Smooth muscle cell (in vitro differentiated cells): Measurements from ENCODE around the gene MLYCD. TPM values are rescaled to one million over a fixed set of nuclear protein-coding genes. Genes with fewer than 3 reads are reported as not detected.

Experiments
- DNase-seq: peaks from one replicate; lab custom pipeline; 2025; ENCODE audit not compliant: unreplicated experiment; lab: John Stamatoyannopoulos, UW
- H2AFZ ChIP-seq: fragments of 200-600 bp; sonication (generic); 2 replicates; pipeline ENCODE4 v1.6.0; 2016; ENCODE audit warnings: antibody characterized with exemption, low read depth, mild to moderate bottlenecking
- H3F3A ChIP-seq: fragments of 200-600 bp; sonication (generic); 2 replicates; pipeline ENCODE4 v1.6.0; 2017; ENCODE audit warnings: antibody characterized with exemption, low read depth
- H3K27ac ChIP-seq: fragments of 200-600 bp; sonication (generic); 2 replicates; pipeline ENCODE4 v1.5.1; 2016; ENCODE audit warnings: low read depth, mild to moderate bottlenecking
- H3K27me3 ChIP-seq: fragments of 200-600 bp; sonication (generic); 2 replicates; pipeline ENCODE4 v1.6.1; 2016; ENCODE audit warnings: low read depth, mild to moderate bottlenecking
- H3K36me3 ChIP-seq: fragments of 200-600 bp; sonication (generic); 2 replicates; pipeline ENCODE4 v1.5.1; 2016; ENCODE audit warnings: low read depth
- H3K4me1 ChIP-seq: fragments of 200-600 bp; sonication (generic); 2 replicates; pipeline ENCODE4 v1.5.1; 2016; ENCODE audit warnings: low read depth
- H3K4me2 ChIP-seq: fragments of 200-600 bp; sonication (generic); 2 replicates; pipeline ENCODE4 v1.6.0; 2016; ENCODE audit warnings: mild to moderate bottlenecking
- H3K4me3 ChIP-seq: fragments of 200-600 bp; sonication (generic); 2 replicates; pipeline ENCODE4 v1.5.1; 2016; ENCODE audit warnings: mild to moderate bottlenecking
- H3K79me2 ChIP-seq: fragments of 200-600 bp; sonication (generic); 2 replicates; pipeline ENCODE4 v1.6.0; 2016; ENCODE audit warnings: low read depth, mild to moderate bottlenecking
- H3K9ac ChIP-seq: fragments of 200-600 bp; sonication (generic); 2 replicates; pipeline ENCODE4 v1.6.0; 2016; ENCODE audit warnings: low read depth
- H3K9me3 ChIP-seq: fragments of 200-600 bp; sonication (generic); replicated peaks from 2 replicates; pipeline ENCODE4 v1.5.1; 2016; ENCODE audit warnings: low read depth
- H4K20me1 ChIP-seq: fragments of 200-600 bp; sonication (generic); 2 replicates; pipeline ENCODE4 v1.6.0; 2016; ENCODE audit warnings: low read depth
- WGBS: methylation state at CpG from one replicate; pipeline ENCODE4 v1.1.7; 2016; ENCODE audit warnings: low lambda C conversion rate; 5-methylcytosine and 5-hydroxymethylcytosine counted together
- polyA plus RNA-seq: library from polyadenylated mRNA; unstranded; fragments of >200 nt; fragmentation: Nextera tagmentation; extraction: Ambion mirVana; gene quantifications from 2 replicates; pipeline ENCODE4 v1.2.1, GENCODE V29; 2016
- total RNA-seq: library from RNA; depleted of rRNA; stranded (reverse); fragments of >200 nt; gene quantifications from 2 replicates; pipeline ENCODE4 v1.2.3, GENCODE V29; 2014
- TF ChIP-seq, protein P1 (sequence below): fragments of 200-600 bp; sonication (generic); IDR thresholded peaks from 2 replicates; pipeline ENCODE4 v1.5.1; 2017; ENCODE audit warnings: borderline replicate concordance, mild to moderate bottlenecking, antibody characterized with exemption; ENCODE audit not compliant: insufficient read depth, poor library complexity, severe bottlenecking

MLYCD gene
- total and polyA plus RNA-seq, 2 experiments from 2014 or later = 1.2 to 1.6 TPM

DNA sequence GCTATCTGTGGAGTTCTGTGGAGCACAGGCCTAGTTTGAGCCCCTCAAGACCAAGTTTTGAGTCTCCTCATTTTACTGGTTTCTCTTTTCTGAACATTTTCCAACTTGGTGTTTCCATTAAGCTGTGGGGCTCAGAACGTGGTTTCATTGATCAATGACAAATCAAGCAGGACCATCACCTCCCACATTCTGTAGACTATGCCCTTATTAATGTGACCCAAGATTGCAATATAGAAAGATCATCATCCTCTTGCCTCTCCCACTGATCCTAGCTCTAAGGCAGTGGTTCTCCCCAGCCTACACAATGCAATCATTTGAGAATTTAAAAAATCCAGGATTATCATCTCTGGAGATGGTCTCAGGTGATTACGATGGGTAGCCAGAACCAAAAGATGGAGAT lies 38.4 kb downstream of the MLYCD start:
- Histone ChIP-seq H3K36me3 (no peaks in the 10 kb centered on the region), H3K27ac (no peak overlapping the region), H4K20me1 (no peaks in the 10 kb centered on the region), H3K4me3 (no peak overlapping the region), H3K79me2 (no peaks in the 10 kb centered on the region), H2AFZ (no peak overlapping the region), H3F3A (no peaks in the 10 kb centered on the region), H3K9ac (no peak overlapping the region), H3K27me3 (no peaks in the 10 kb centered on the region), H3K4me1 (peaks cover 10% of the 10 kb centered on the region), H3K9me3 (no peaks in the 10 kb centered on the region), H3K4me2 (no peak overlapping the region)
- TF ChIP-seq, protein P1, sequence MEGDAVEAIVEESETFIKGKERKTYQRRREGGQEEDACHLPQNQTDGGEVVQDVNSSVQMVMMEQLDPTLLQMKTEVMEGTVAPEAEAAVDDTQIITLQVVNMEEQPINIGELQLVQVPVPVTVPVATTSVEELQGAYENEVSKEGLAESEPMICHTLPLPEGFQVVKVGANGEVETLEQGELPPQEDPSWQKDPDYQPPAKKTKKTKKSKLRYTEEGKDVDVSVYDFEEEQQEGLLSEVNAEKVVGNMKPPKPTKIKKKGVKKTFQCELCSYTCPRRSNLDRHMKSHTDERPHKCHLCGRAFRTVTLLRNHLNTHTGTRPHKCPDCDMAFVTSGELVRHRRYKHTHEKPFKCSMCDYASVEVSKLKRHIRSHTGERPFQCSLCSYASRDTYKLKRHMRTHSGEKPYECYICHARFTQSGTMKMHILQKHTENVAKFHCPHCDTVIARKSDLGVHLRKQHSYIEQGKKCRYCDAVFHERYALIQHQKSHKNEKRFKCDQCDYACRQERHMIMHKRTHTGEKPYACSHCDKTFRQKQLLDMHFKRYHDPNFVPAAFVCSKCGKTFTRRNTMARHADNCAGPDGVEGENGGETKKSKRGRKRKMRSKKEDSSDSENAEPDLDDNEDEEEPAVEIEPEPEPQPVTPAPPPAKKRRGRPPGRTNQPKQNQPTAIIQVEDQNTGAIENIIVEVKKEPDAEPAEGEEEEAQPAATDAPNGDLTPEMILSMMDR = no peak
- DNase-seq = no peak
- 97% methylated on average over 2 of the region's 2 CpGs for WGBS

DNA sequence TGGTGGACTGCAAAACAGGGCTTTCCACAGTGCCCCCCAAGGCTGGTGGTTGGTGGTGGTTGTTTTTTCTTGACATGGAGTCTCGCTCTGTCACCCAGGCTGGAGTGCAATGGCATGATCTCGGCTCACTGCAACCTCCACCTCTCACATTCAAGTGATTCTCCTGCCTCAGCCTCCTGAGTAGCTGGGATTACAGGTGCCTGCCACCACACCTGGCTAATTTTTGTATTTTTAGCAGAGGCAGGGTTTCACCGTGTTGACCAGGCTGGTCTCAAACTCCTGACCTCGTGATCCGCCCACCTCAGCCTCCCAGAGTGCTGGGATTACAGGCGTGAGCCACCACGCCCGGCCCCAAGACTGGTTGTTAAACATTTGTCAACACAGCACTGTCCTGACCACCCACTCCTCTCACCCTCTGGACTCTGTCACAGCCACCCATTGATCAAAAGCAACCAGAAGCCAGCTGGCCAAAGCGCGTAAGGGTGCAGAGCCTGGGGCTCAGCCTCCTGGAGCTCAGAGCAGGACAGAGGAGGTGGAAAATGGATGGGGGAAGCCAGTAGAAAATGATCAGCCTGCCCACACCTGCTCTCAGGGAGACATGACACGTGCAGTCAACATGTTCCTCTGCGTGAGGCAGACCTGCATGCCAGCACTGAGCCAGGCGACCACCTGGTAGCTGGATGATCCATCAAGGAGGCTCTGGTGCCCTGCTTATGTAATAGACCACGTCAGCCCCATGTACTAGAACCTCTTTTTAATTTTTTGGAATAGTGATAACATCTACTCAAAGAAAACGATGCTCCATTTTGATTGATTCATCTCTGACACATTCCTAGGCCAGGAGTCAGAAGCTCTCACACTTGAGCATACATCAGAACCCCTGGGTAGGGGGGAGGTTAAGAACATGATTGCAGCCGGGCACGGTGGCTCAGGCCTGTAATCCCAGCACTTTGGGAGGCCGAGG lies 39.3 kb downstream of the MLYCD start:
- Histone ChIP-seq H3K9me3 (no peaks in the 10 kb centered on the region), H3F3A (no peaks in the 10 kb centered on the region), H3K27me3 (no peaks in the 10 kb centered on the region), H3K4me3 (no peak overlapping the region), H3K27ac (no peak overlapping the region), H3K79me2 (no peaks in the 10 kb centered on the region), H4K20me1 (no peaks in the 10 kb centered on the region), H3K9ac (no peak overlapping the region), H2AFZ (no peak overlapping the region), H3K4me1 (peaks cover 10% of the 10 kb centered on the region), H3K4me2 (no peak overlapping the region), H3K36me3 (no peaks in the 10 kb centered on the region)
- no peak for DNase-seq
- 77% methylated on average over 18 of the region's 18 CpGs for whole genome bisulfite sequencing
- TF ChIP-seq, protein P1 = no peak

DNA sequence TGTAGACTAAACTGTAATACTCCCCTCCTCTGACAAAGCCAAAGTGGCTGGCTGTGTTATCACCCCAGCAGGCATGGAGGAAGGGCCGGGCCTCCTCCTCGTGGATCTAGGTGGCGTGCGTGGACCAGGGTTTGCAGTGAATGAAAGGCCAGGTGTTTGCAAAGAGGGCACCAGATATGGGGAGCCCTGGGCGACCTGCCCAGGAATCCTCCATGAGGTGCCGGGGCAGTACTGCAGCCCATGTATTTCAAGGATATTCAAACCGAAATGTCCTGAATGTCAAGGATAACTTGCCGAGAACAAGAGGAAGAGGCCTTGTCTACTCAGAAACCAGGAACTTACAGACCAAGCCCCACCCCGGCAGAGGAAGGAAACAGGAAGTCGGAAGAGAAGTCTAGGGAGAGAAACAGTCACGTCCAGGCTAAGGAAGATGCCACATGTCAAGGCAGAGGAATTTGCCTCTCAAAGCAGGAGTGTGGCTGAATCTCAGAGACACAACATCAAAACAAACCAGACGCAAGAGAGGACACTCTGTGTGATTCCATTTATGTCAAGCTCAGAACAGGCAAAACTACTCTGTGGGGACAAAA lies 40.4 kb downstream of the MLYCD start:
- DNase-seq = no peak
- Histone ChIP-seq H2AFZ (no peak overlapping the region), H3K4me1 (peaks cover 4% of the 10 kb centered on the region), H3K9ac (no peak overlapping the region), H3K79me2 (no peaks in the 10 kb centered on the region), H3K4me2 (no peak overlapping the region), H3K36me3 (no peaks in the 10 kb centered on the region), H3K9me3 (no peaks in the 10 kb centered on the region), H3K27ac (no peak overlapping the region), H3K27me3 (no peaks in the 10 kb centered on the region), H4K20me1 (no peaks in the 10 kb centered on the region), H3F3A (no peaks in the 10 kb centered on the region), H3K4me3 (no peak overlapping the region)
- TF ChIP-seq, protein P1 = no peak
- WGBS = 87% methylated on average over 12 of the region's 12 CpGs
